SU-DHL-6 (cell line): ENCODE measurements around the gene ADAMTS15.

Experiments used
- H2AFZ ChIP-seq: fragments of 200-600 bp; sonication (generic); 2 replicates; pipeline ENCODE4 v1.6.1; 2014; ENCODE audit warnings: low read depth, mild to moderate bottlenecking, moderate library complexity, mixed read lengths, antibody characterized with exemption, low read length; ENCODE audit not compliant: severe bottlenecking
- H3F3A ChIP-seq: fragments of 200-600 bp; shearing (Covaris generic); 2 replicates; pipeline ENCODE4 v1.6.0; 2016; ENCODE audit warnings: antibody characterized with exemption, mild to moderate bottlenecking; ENCODE audit not compliant: insufficient read depth
- H3K27ac ChIP-seq: fragments of 200-600 bp; sonication (generic); 2 replicates; pipeline ENCODE4 v1.5.1; 2016; ENCODE audit warnings: low read depth, mild to moderate bottlenecking, low read length, moderate library complexity, mixed read lengths
- H3K27me3 ChIP-seq: fragments of 200-600 bp; sonication (generic), shearing (Covaris generic); 2 replicates; pipeline ENCODE4 v1.6.0; 2014; ENCODE audit warnings: mild to moderate bottlenecking, low read length
- H3K36me3 ChIP-seq: fragments of 200-600 bp; sonication (generic); 2 replicates; pipeline ENCODE4 v1.6.1; 2014; ENCODE audit warnings: mild to moderate bottlenecking, low read length, mixed read lengths
- H3K4me2 ChIP-seq: fragments of 300-600, 200-600 bp; shearing (Covaris generic), sonication (generic); 2 replicates; pipeline ENCODE4 v1.6.0; 2014; ENCODE audit warnings: low read length, low read depth, mild to moderate bottlenecking; ENCODE audit not compliant: poor library complexity, severe bottlenecking
- H3K4me3 ChIP-seq: fragments of 200-600 bp; sonication (generic); 2 replicates; pipeline ENCODE4 v1.5.1; 2014; ENCODE audit warnings: antibody characterized with exemption, low read length, mild to moderate bottlenecking, mixed read lengths; ENCODE audit not compliant: insufficient read depth, poor library complexity, severe bottlenecking
- H3K79me2 ChIP-seq: fragments of 200-600 bp; sonication (generic); 2 replicates; pipeline ENCODE4 v1.6.1; 2014; ENCODE audit warnings: mild to moderate bottlenecking, low read length, moderate library complexity; ENCODE audit not compliant: insufficient read depth
- H3K9ac ChIP-seq: fragments of 200-600 bp; sonication (generic); 2 replicates; pipeline ENCODE4 v1.7.0; 2014; ENCODE audit warnings: mild to moderate bottlenecking, low read length
- H3K9me2 ChIP-seq: fragments of 200-600 bp; sonication (generic); replicated peaks from 2 replicates; pipeline ENCODE4 v1.6.1; 2014; ENCODE audit warnings: low read length; ENCODE audit not compliant: insufficient read depth
- H3K9me3 ChIP-seq: fragments of 200-600 bp; sonication (generic); 2 replicates; pipeline ENCODE4 v1.6.1; 2014; ENCODE audit warnings: low read length, mixed read lengths; ENCODE audit not compliant: insufficient read depth
- H4K20me1 ChIP-seq: fragments of 200-600 bp; sonication (generic); 2 replicates; pipeline ENCODE4 v1.6.1; 2014; ENCODE audit warnings: low read depth, mild to moderate bottlenecking, antibody characterized with exemption, low read length, moderate library complexity, mixed read lengths
- CTCF ChIP-seq: fragments of 200-600 bp; sonication (generic); IDR thresholded peaks from one replicate; pipeline ENCODE4 v1.5.1; 2017; ENCODE audit warnings: antibody characterized with exemption, mild to moderate bottlenecking, low read length, moderate library complexity; ENCODE audit not compliant: insufficient read depth, poor library complexity, severe bottlenecking
- EZH2phosphoT487 ChIP-seq: fragments of 200-600 bp; sonication (generic), shearing (Covaris generic); conservative IDR thresholded peaks from 2 replicates; pipeline ENCODE4 v1.6.1; 2018; ENCODE audit warnings: mild to moderate bottlenecking, antibody characterized with exemption, low read length, moderate library complexity, mixed read lengths

The ADAMTS15 gene

DNA sequence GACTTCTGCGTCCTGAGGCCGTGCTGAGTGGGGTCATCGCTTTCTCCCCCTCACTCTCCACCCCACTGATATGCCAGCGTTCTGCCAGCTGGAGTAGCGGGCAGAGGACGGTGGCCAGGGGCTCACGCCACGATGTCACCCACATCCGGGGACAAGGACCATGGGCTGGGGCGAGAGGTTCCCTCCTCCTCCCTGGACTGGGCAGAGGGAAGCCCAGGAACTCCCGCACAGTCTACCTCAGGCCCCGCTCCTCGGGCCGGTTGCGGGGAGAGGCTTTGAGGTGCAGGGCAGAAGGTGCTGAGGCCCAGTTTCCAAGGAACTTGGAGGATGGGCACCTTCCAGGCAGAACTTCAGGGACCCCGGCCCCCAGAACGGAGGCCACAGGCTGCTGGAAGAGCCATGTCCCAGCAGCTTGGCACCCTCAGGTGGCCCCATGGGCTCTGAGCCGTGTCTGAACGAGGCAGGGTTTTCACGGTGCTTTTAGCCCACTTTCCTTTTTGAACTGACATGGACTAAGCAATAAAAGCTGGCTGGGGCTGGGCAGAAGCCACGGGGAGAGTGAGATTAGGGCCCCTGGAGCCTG lies 25.4 kb downstream of the ADAMTS15 start:
- Histone ChIP-seq H3K27me3 (no peaks in the 10 kb centered on the region), H3K36me3 (no peaks in the 10 kb centered on the region), H3K27ac (no peak overlapping the region), H3K9ac (no peak overlapping the region), H2AFZ (no peak overlapping the region), H3K9me3 (no peaks in the 10 kb centered on the region), H4K20me1 (no peaks in the 10 kb centered on the region), H3F3A (no peaks in the 10 kb centered on the region), H3K4me2 (no peak overlapping the region), H3K4me3 (no peak overlapping the region), H3K79me2 (no peaks in the 10 kb centered on the region), H3K9me2 (no peaks in the 10 kb centered on the region)
- TF ChIP-seq EZH2phosphoT487 = no peak
- no peak for TF ChIP-seq CTCF

GRCh38 chr11:130474637-130475400 lies 26.4 kb downstream of the ADAMTS15 start:
- Histone ChIP-seq H3K79me2 (no peaks in the 10 kb centered on the region), H3F3A (no peaks in the 10 kb centered on the region), H2AFZ (no peak overlapping the region), H3K9me3 (no peaks in the 10 kb centered on the region), H3K27me3 (no peaks in the 10 kb centered on the region), H4K20me1 (no peaks in the 10 kb centered on the region), H3K27ac (no peak overlapping the region), H3K4me3 (no peak overlapping the region), H3K4me2 (no peak overlapping the region), H3K36me3 (no peaks in the 10 kb centered on the region), H3K9me2 (no peaks in the 10 kb centered on the region), H3K9ac (no peak overlapping the region)
- no peak for TF ChIP-seq EZH2phosphoT487
- no peak for TF ChIP-seq CTCF

- Histone ChIP-seq H4K20me1 (no peaks in the 10 kb centered on the region), H3K27ac (no peak overlapping the region), H3K9me3 (no peaks in the 10 kb centered on the region), H3K4me3 (no peak overlapping the region), H3K27me3 (no peaks in the 10 kb centered on the region), H3K4me2 (no peak overlapping the region), H3K79me2 (no peaks in the 10 kb centered on the region), H3F3A (no peaks in the 10 kb centered on the region), H3K36me3 (no peaks in the 10 kb centered on the region), H2AFZ (no peak overlapping the region), H3K9ac (no peak overlapping the region), H3K9me2 (no peaks in the 10 kb centered on the region)
- TF ChIP-seq EZH2phosphoT487 = no peak
- TF ChIP-seq CTCF = no peak
Observed at GRCh38 chr11:130475426-130476053, 27.1 kb downstream of the ADAMTS15 start.
